Measurements from ENCODE around the gene LPP. TPM values are rescaled to one million over a fixed set of nuclear protein-coding genes. Genes with fewer than 3 reads are reported as not detected.
A peak's percentile ranks its signal among the peaks of the same experiment; 100 is the strongest.

Gene LPP
- total RNA-seq, 1 donor from 2014 or later: 222 TPM

DNA sequence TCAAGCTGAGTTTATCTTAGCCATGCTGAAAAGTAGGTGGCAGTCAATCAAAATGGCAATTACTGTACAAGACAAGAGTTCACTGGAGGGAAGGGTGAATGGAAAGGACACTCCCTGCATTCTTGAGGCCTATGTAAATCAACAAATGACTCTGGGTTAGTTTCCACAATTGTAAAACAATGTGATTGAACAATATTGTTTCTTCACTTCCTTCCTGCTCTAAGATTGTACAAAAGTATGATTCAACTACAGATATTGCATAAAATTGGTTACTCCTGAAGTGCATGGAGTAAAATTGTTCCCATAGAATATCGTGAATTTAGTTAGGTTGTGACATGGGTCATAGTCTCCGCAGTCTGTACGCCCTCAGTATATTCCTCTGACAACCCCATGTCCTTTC is 277.6 kb downstream of the LPP start:
- H3K4me1 Mint-ChIP-seq (ENCODE audit: low read depth, unreplicated experiment): peaks cover 25% of the 10 kb centered on the region

GRCh38 chr3:188432802-188433520 is 279.0 kb downstream of the LPP start:
- FAIRE-seq: peak; percentile 23
- Histone ChIP-seq H2AFZ (ENCODE audit: low read depth, low read length) (no peak overlapping the region), H3K9ac (ENCODE audit: low read length) (no peak overlapping the region), H3K27me3 (ENCODE audit: insufficient read depth, low read length) (no peaks in the 10 kb centered on the region), H3K9me3 (ENCODE audit: insufficient read depth, low read depth, low read length) (no peaks in the 10 kb centered on the region), H3K27ac (ENCODE audit: low read depth, low read length) (no peak overlapping the region), H3K4me3 (ENCODE audit: insufficient read depth, low read depth, low read length) (no peak overlapping the region), H4K20me1 (ENCODE audit: insufficient read depth, low read length) (peaks cover 34% of the 10 kb centered on the region), H3K79me2 (ENCODE audit: insufficient read depth, low read length) (peaks cover 72% of the 10 kb centered on the region), H3K4me1 (ENCODE audit: insufficient read depth, low read length) (peaks cover 20% of the 10 kb centered on the region), H3K4me2 (ENCODE audit: low read length) (peak overlapping the region; percentile 14), H3K36me3 (ENCODE audit: insufficient read depth, low read length) (no peaks in the 10 kb centered on the region)
- TF ChIP-seq, protein P1, sequence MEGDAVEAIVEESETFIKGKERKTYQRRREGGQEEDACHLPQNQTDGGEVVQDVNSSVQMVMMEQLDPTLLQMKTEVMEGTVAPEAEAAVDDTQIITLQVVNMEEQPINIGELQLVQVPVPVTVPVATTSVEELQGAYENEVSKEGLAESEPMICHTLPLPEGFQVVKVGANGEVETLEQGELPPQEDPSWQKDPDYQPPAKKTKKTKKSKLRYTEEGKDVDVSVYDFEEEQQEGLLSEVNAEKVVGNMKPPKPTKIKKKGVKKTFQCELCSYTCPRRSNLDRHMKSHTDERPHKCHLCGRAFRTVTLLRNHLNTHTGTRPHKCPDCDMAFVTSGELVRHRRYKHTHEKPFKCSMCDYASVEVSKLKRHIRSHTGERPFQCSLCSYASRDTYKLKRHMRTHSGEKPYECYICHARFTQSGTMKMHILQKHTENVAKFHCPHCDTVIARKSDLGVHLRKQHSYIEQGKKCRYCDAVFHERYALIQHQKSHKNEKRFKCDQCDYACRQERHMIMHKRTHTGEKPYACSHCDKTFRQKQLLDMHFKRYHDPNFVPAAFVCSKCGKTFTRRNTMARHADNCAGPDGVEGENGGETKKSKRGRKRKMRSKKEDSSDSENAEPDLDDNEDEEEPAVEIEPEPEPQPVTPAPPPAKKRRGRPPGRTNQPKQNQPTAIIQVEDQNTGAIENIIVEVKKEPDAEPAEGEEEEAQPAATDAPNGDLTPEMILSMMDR (IDR thresholded peaks at IDR 0.05; ENCODE audit: insufficient read depth, low read depth, low read length): no peak
- no peak for TF ChIP-seq EZH2 (IDR thresholded peaks at IDR 0.05; ENCODE audit: insufficient read depth, low read length)
- peaks cover 9% of the 10 kb centered on the region for H3K36me3 Mint-ChIP-seq (ENCODE audit: low read depth, unreplicated experiment)
- H3K4me1 Mint-ChIP-seq (ENCODE audit: low read depth, unreplicated experiment): peaks cover 19% of the 10 kb centered on the region
- no peaks in the 10 kb centered on the region for H3K27me3 Mint-ChIP-seq (ENCODE audit: low read depth, unreplicated experiment)
- DNase-seq (ENCODE audit: low read depth): peak; percentile 82
- peak overlapping the region; percentile 35 for H3K27ac Mint-ChIP-seq (ENCODE audit: unreplicated experiment)
- H3K4me3 Mint-ChIP-seq (ENCODE audit: unreplicated experiment): peak overlapping the region; percentile 50
- no peaks in the 10 kb centered on the region for H3K9me3 Mint-ChIP-seq (ENCODE audit: unreplicated experiment)

More for the DNA sequence above, 277.6 kb downstream of the LPP start:
- Mint-ChIP-seq H3K27ac (ENCODE audit: unreplicated experiment) (no peak overlapping the region), H3K27me3 (ENCODE audit: low read depth, unreplicated experiment) (no peaks in the 10 kb centered on the region), H3K9me3 (ENCODE audit: unreplicated experiment) (peaks cover 3% of the 10 kb centered on the region), H3K36me3 (ENCODE audit: low read depth, unreplicated experiment) (peaks cover 18% of the 10 kb centered on the region), H3K4me3 (ENCODE audit: unreplicated experiment) (no peak overlapping the region)
- no peaks in the 10 kb centered on the region for H3K27me3 ChIP-seq (ENCODE audit: insufficient read depth, low read length)
- H3K79me2 ChIP-seq (ENCODE audit: insufficient read depth, low read length): peaks cover 73% of the 10 kb centered on the region
- H3K4me2 ChIP-seq (ENCODE audit: low read length): peak overlapping the region; percentile 9
- peaks cover 39% of the 10 kb centered on the region for H4K20me1 ChIP-seq (ENCODE audit: insufficient read depth, low read length)
- peak; percentile 78 for FAIRE-seq
- peak; percentile 46 for DNase-seq (ENCODE audit: low read depth)
- H3K9me3 ChIP-seq (ENCODE audit: insufficient read depth, low read depth, low read length): no peaks in the 10 kb centered on the region
- no peak overlapping the region for H3K9ac ChIP-seq (ENCODE audit: low read length)
- no peak overlapping the region for H3K4me3 ChIP-seq (ENCODE audit: insufficient read depth, low read depth, low read length)
- no peak overlapping the region for H3K27ac ChIP-seq (ENCODE audit: low read depth, low read length)
- H3K4me1 ChIP-seq (ENCODE audit: insufficient read depth, low read length): peaks cover 20% of the 10 kb centered on the region
- no peaks in the 10 kb centered on the region for H3K36me3 ChIP-seq (ENCODE audit: insufficient read depth, low read length)
- no peak for TF ChIP-seq EZH2 (IDR thresholded peaks at IDR 0.05; ENCODE audit: insufficient read depth, low read length)
- TF ChIP-seq, protein P1 (IDR thresholded peaks at IDR 0.05; ENCODE audit: insufficient read depth, low read depth, low read length): no peak
- H2AFZ ChIP-seq (ENCODE audit: low read depth, low read length): no peak overlapping the region
